Measurements from ENCODE around the gene HERC2.
"Not testable (repeated sequence)": the region's sequence is repeated elsewhere in the genome, so short reads cannot be mapped to it uniquely, and the experiment has no call there.

- not testable (repeated sequence) for TF ChIP-seq CTCF, POLR2A (IDR thresholded peaks at IDR 0.05)
Observed at GRCh38 chr15:28318122-28318521, 3.9 kb downstream of the HERC2 start.
